NCI-H1930 (cell line): ENCODE measurements around the gene MRPL22.
"Not testable (repeated sequence)": the region's sequence is repeated elsewhere in the genome, so short reads cannot be mapped to it uniquely, and the experiment has no call there.

ENCODE experiments used
- DNase-seq, 2 experiments: peaks; one replicate each; lab custom pipeline; 2025; lab: John Stamatoyannopoulos, UW

Gene MRPL22

GRCh38 chr5:154940772-154941620 lies at the start of gene MRPL22:
Gene MRPL22, plus strand, starts transcription at chr5:154941073. Its CDS starts 38 bp downstream, at chr5:154941111.
- peak; percentile 68 to 80 for DNase-seq

DNA sequence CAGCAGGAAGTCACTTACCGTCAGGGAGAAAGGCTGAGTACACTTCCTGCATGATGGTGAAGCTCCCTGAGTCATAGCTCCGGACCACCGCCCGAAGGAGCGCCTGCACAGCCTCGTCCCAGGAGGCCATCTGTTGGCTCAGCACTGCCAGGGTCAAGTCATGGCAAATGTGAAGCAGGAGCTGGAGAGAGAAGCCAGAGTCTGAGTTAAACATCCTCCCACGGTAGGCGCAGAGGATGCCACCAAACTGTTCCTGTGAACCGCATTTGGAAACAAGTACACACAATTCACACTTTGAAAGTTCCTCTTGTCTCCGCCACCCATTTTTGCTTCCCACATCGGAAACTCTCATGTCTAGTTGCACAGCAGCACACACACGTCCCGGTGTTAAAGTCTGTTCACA lies 48.5 kb upstream of the MRPL22 start:
- DNase-seq, result no peak

GRCh38 chr5:154893381-154893780 lies 47.5 kb upstream of the MRPL22 start:
- no peak for DNase-seq

GRCh38 chr5:154895606-154896561 lies 45.0 kb upstream of the MRPL22 start:
- no peak for DNase-seq

DNA sequence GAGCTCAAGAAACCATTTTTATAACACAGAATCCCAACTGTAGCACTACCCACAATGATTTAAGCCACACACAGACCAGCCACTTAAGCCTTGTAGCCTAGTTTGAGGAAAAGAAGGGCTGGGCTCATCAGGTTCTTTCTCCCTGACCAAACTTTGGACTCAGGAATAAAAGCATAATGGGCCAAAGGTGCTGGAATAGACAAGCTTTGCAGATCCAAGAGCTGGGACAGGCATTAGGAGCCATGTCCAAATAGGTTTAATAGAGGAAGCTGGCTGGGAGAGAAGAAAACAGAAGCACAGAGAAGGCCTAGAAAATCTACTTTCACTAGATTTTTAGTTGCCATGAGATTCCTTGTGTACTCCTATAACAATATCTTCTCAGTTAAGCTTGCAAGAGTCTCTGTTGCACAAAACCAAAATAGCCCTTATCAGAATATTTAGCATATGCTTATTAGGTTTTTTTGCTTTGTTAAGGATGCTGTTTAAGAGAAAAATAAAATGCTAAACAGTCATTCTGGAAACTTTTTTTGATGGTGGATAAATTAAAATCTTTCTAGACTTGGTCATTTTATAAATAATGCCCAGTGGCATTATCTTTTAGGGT lies 44.2 kb upstream of the MRPL22 start:
- DNase-seq, result no peak

- DNase-seq, result no peak
Observed at GRCh38 chr5:154898210-154898609, 42.7 kb upstream of the MRPL22 start.

- no peak for DNase-seq
Observed at GRCh38 chr5:154899151-154899816, 41.6 kb upstream of the MRPL22 start.

DNA sequence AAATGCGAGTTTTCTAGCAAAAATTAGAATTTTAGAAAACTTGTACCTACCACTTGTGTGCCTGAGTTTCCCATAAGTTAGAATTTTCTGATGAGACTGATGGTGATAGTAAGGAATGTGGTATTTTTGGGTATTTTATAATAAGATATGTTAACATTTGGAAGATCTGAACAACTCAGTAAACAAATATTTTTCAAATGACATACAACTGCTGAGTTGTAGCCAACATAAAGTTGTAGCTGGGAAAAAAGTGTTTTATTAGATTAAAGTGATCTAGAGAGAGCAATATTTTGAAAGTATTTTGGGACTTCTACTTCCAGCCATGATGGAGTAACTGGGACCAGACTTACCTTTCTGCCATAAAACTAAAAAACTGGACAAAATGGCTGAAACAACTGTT lies 40.8 kb upstream of the MRPL22 start:
- DNase-seq, result no peak

- no peak for DNase-seq
Observed at GRCh38 chr5:154901276-154901675, 39.6 kb upstream of the MRPL22 start.

DNA sequence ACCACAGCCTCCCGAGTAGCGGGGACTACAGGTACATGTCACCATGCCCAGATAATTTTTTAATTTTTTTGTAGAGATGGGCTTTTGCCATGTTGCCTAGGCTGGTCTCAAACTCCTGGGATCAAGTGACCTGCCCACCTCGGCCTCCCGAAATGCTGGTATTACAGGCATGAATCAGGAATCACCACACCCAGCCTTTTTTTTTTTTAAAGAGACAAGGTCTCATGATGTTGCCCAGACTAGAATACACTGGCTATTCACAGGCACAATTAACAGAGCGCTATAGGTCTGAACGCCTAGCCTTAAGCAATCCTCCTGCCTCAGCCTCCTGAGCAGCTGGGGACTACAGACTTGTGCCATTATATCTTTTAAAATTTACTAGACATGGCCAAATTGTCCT lies 39.0 kb upstream of the MRPL22 start:
- DNase-seq, result no peak

DNA sequence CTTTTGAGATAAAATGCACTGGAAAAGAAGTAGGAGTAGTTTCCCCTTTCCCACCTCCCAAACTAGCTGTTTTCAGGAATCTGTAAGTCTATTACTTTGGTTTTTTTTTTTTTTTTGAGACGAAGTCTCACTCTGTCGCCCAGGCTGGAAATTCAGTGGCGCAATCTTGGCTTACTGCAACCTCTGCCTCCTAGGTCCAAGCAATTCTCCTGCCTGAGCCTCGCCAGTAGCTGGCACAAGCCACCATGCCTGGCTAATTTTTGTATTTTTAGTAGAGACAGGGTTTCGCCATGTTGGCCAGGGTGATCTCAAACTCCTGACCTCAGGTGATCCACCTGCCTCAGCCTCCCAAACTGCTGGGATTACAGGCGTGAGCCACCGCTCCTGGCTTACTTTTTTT lies 35.3 kb upstream of the MRPL22 start:
- DNase-seq, result not testable (repeated sequence)

GRCh38 chr5:154916874-154917273 lies 24.0 kb upstream of the MRPL22 start:
- no peak for DNase-seq

DNA sequence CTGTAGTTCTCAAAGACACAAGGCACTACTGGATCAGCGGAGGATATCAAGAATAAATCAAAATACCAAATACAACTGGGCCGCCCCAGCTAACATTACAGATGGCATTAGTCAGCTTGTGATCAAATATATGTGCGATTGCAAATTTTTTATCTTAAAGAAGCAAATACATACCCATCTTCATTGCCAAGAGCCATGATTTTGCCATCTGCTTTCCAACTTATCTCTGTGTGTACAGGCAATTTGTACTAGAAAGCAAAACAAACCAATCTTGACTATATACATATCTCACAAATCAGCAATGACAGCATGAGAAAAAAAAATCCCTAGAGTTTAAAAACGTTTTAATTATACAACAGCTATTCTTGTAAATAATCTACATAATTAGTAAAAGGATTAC lies 23.1 kb upstream of the MRPL22 start:
- DNase-seq, result no peak

DNA sequence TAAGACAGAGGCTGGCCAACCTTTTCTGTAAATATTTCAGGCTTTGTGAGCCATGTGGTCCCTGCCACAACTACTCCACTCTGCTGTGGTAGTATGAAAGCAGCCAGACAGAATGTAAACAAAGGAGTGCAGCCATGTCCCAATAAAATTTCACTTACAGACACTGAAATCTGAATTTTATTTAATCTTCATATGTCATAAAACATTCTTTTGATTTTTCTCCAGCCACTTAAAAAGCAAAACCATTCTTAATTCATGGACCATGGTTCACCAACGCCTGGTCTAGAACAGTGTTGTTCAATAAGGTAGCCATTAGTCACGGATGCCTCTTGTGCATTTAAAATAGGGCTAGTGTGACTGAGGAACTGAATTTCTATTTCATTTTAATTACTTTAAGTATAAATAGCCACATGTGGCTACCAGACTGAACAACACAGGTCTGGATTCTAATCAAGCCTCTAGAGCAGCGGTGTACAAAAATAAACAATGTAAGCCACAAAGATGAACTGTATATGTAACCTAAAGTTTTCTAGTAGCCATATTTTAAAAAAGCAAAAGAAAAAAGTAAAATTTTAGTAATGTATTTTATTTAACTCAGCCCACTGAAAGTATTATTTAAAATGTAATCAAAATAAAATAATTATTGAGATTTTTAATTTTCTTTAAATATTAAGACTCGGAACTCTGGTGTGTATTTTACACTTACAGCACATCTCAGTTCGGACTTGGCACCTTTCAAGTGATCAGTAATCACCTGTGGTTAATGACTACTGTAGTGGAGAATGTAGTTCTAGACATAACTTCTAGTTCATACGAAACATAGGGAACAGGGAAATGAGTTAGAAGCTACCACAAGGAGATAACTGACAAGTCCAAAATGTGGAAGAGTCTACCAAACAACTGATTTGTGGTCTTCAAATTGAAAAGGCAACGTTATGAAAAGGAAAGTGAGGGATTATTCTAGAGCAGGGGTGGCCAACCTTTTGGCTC lies 17.1 kb upstream of the MRPL22 start:
- DNase-seq, result no peak

- DNase-seq, result no peak
Observed at GRCh38 chr5:154933537-154933936, 7.3 kb upstream of the MRPL22 start.

DNA sequence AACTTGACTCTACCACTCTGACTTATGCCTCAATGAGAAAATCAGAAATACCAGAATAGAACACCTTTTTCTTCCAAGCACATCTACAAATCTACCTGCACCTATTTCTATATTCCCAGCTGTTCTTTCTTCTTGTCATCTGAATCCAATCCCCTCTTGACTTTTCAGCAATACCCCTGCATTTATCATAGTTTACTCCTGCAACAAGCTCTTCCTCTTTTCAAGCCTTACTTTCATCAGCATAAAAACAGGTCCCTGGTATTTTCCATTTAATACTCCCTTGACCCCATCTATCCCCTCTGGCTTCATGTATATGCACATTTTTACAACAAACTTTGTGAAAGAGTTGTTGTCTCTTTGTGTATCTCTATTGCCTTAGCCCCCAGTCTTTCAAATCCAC lies 6.0 kb upstream of the MRPL22 start:
- DNase-seq, result no peak

DNA sequence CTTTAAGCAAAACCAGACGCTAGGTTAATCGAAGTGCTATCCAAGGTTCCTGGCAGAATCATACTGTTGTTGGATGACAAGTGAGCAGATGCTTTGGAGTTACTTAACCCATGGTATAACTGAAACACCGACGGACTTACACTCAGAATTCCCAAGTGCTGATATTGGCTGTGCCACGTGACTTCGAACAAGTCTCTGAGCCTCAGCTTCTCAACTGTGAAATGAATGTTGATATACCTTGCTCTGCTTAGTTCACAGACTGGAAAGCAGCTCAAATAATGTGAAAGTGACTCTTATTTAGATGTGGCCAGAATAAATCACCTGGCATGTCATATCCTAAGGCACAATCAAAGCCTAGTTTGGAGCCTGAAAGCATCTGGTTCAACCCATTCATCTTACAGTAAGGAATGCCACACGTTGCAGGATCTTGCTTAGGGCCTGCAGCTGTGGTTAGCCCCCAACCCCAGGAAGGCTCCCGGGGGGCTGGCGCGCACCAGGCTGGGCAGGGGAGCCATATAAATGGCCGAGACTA lies 3.6 kb upstream of the MRPL22 start:
- DNase-seq, result no peak

GRCh38 chr5:154937718-154938466 lies 3.0 kb upstream of the MRPL22 start, which contains the start of gene GEMIN5:
Gene GEMIN5, minus strand, starts transcription at chr5:154938211. Its CDS starts 78 bp downstream, at chr5:154938133.
- peak; percentile 48 to 71 for DNase-seq

- not testable (repeated sequence) for DNase-seq
Observed at GRCh38 chr5:154939387-154939786, 1.5 kb upstream of the MRPL22 start.
